Ramos (cell line): ENCODE measurements around the gene RGCC.
"Not testable (repeated sequence)": the region's sequence is repeated elsewhere in the genome, so short reads cannot be mapped to it uniquely, and the experiment has no call there.

Source experiments
- in situ Hi-C: fragments of 300-500 bp; cut with MboI; formaldehyde crosslinking; loops from one replicate; pipeline ENCODE4 v1.14.3; 2022; ENCODE audit warnings: low sequenced_read_pairs; ENCODE audit not compliant: unreplicated experiment

Gene RGCC, protein sequence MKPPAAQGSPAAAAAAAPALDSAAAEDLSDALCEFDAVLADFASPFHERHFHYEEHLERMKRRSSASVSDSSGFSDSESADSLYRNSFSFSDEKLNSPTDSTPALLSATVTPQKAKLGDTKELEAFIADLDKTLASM

DNA sequence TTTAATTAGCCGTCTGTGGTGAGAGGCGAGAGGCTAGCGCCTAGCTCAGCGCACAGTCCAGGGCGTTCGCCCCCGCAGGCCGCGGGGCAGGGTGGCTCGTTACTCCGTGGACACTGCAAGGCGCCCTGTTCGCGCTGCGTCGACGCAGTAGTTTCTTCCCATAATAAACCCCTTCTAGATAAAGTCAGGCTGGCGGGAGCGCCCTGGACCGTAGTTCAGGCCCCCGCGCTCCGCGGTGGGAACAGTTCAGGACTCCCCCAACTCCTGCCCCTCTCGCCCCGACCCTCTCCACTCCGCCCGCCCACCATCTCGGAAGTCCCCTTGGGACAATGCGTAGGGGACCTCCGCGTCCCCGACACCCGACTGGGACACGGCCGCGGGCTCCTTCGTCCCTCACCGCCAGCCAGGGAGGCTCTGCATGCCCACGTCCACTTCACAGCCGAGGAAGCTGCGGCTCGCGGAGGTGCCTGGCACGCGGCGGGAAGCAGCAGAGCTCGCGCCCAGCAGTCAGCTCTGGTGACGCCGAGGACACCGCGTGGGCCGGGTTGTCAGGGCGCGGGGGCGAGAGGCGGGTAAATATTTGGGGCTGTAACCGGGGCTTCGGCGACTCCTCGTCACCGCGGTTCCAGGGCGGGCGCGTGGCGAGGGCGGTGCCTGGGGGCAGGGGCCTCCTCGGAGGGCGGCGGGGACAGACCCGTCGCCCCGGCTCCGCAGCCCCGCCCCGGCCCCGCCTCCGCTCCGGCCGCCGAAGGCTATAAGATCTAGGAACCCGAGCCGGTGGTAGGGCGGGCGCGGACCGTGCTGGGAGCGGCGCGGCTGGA, at the start of gene RGCC:
TSS of gene RGCC (plus strand) at position 783 of the 821 bp plus-strand sequence. CDS start 158 bp downstream, outside the sequence.
- in situ Hi-C loops: no loop called here

DNA sequence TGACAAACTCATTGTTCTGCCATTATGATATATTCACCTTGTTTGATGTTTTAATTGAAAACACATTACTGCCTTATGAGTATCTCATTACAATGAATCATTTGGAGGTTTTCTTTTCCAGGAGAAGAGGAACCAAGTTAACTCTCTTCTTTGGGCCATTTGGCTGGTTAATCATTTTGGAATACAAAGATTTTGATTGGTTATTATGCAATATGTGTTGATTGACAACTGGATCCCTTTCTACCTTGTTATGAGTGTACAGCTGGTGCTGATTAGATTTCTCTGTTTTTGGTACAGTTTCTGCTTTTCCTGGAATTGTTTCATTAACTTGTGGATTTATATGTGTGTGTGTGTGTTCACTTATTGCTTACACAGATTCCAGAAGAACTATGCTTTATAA, 49.2 kb upstream of the RGCC start:
- in situ Hi-C loops: no loop called here

DNA sequence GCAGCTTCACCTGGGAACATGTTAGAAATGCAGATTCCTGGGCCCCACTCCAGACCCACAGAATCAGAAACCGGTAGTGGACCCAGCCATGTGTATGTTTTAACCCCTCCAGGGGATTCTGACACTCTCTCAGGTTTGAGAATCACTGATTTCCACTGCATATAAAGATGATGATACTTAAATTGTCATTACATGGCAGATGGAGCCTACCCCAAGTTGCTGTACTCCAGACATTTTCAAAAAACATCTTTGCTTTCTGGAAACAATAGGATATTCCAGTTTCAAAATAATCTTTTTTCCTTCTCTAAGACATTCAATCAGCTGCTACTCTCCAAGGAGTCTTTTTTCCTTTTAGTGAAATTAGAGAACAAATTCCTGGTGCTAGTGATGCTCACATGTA, 48.6 kb upstream of the RGCC start:
- in situ Hi-C loops: no loop called here

DNA sequence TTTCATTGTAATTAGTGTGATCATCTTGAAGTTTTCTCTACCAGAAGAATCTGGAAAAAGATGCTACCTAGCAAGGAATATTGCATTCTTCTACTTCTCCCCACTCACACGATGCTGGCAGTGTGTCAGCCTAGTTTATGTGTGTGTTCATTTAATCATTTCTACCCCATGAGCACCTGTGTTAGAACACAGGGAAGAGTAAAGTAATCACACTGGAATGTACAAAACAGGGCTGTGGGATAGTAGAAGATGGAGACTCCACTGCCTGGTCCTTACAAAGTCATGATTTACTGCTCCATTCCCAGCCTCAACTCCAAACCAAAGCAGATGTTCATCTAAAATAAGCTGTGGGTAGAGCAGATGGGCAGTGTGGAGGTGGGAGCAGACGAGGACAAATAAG, 47.7 kb upstream of the RGCC start:
- in situ Hi-C loops: no loop called here

DNA sequence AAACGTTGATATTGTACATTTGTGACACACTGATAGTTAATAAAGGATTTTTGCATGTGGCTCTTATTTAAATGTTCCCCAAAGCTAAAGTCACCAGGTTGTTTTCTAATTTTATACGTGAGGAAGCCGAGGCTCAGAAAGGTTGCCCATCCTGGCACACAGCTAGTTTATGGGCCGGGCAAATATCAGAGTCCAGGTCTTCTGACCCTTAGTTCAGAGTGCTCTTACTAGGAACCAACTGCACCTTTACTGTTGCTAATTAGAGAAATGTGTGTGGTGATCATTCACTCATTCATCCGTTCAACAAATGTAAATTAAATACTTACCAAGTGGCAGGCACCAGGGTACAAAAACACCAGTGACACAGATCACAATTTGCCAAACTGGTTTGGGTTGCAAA, 46.3 kb upstream of the RGCC start:
- in situ Hi-C loops: no loop called here

DNA sequence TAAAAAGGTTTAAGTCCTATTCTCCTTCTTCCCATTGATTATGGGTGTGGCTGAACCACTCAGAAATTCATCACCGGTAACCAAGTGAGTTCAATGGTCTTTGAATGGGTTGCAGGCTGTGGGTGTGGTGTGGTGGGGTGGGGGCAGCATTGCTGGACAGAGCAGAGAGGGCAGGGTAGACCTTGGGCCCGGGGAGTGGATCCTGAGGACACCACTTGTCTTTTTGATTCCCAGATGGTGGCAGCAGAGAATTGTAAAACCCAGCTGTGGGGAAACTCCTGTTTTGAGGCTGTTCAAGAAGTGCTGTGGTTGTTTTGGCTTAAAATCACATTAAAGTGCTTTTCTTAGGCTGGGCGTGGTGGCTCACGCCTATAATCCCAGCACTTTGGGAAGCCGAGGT, 45.8 kb upstream of the RGCC start:
- in situ Hi-C loops: no loop called here

DNA sequence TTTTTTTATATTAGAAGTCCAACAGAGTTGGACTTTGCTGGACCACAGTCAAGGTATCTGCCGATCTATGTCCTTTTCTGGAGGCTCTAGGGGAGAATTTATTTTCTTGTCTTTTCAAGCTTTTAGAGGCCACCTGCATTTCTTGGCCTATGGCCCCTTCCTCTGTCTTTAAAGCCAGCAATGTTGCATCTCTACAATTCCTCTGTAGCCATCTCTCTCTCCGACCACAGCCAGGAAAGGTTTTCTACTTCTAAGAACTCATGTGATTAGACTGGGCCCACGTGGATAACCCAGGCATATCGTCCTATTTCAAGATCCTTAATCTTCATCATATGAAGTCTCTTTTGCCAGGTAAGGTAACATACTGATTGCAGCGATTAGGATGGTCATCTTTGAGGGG, 43.5 kb upstream of the RGCC start:
- in situ Hi-C loops: no loop called here

DNA sequence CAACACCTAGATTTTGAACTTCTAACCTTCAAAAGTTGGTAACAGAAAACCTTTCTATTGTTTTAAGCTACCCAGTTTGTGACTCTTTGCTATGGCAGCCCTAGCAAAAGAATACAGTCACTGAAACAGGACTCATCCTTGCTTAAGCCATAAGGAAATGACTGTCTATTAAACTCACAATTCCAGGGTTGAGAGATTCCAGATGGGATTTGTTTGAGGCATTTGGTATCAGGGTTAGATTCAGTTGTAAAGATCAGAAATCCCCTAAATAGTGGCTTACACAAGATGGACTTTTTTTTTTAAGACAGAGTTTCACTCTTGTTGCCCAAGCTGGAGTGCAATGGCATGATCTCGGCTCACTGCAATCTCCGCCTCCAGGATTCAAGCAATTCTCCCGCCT, 41.1 kb upstream of the RGCC start:
- in situ Hi-C loops: no loop called here

DNA sequence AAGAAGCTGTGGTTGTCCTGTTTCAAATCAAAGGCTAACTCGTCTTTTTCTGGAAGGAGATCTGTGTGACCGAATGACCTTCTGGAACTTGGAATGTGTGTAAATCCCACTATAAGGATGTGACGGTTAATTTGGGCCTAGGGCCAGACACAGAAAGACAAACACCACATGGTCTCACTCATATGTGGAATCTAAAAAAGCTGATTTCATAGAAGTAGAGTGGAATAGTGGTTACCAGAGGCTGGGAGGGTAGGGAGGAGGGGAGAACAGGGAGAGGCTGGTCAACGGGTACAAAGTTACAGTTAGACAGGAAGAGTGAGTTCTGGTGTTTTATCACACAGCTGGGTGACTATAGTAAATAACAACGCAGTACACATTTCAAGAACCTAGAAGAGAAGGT, 39.3 kb upstream of the RGCC start:
- in situ Hi-C loops: no loop called here

DNA sequence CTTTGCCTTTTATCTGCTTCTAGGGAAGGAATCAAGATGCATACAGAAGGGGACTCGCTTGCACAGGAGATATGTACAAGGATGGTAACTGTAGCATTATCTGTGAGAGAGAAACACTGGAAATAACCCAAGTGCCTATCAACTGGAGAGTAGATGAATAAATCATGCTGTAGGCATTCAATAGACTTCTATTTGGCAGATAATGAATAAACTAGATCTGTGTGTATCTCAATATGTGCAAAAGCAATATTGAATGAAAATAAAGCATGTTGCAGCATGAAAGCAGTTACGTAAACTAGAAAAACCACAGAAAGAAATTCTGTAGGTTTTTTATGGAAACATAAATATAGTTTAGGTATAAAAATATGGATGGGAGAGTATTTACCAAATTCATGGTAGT, 38.6 kb upstream of the RGCC start:
- in situ Hi-C loops: no loop called here

DNA sequence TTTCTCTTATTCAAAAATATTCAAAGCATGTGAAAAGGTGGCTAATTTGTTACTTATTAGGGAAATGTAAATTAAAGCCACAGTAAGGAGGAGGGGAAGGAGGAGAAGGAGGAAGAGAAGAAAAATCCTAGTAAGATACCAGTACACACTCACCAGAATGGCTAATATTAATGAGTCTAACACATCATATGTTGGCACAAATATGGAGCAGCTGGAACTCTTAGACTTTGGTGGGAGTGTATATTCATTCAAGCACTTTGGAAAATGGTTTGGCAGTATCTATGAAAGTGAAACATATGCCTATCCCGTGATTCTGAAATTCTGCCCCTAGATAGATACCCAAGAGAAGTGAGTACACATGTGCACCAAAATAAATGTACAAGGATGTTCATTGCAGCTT, 38.1 kb upstream of the RGCC start:
- in situ Hi-C loops: no loop called here

DNA sequence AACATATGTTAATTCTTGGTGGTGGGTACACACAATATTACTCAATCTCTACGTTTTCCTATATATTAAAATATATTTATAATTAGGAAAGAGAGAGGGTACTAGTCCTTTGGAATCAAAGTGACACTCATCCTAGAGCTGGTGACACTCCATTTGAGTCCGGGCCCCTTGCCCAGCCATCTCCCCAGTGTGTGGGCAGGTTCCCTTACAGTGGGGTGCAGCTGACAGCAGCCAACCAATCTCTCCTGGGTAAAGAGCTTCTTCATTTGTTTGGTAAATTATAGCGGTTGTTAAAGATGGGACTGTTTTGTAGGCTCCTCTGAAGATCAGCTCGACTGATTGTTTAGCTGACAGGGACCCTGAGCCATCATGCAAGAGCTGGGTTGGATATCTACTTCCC, 37.2 kb upstream of the RGCC start:
- in situ Hi-C loops: no loop called here

DNA sequence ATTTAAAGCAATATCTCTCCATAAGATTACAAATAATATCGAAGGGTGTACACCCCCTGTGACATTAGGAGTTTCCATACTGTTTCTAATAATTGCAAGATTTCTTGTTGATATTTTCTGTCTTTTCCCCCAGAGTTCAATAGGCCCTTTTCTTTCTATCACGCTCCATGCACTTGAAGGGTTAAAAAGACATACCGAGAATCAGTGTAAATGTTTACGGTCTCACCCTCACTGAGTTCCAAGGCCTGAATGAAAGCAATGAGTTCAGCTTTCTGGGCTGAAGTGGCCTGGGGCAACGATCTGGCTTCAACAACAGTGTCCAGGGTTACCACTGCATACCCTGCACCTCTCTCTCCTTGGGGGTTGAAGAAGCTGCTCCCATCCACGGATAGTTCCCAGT, 36.0 kb upstream of the RGCC start:
- in situ Hi-C loops: not testable (repeated sequence)

DNA sequence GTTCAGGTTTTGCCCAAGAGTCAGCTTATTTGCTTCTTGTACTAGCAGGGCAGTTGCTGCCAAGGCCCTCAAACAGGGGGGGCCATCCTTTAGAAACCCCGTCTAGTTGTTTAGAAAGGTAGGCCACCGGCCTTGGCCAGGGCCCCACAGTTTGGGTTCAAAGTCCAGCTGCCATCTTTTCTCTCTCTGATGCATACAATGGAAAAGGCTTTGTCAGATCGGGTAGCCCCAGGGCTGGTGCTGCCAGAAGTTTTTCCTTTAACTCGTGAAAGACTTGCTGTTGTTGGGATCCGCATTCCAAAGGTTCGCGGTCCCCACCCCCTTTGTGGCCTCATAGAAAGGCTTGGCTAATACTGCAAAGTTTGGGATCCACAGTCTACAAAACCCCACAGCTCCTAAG, 35.4 kb upstream of the RGCC start:
- in situ Hi-C loops: not testable (repeated sequence)

DNA sequence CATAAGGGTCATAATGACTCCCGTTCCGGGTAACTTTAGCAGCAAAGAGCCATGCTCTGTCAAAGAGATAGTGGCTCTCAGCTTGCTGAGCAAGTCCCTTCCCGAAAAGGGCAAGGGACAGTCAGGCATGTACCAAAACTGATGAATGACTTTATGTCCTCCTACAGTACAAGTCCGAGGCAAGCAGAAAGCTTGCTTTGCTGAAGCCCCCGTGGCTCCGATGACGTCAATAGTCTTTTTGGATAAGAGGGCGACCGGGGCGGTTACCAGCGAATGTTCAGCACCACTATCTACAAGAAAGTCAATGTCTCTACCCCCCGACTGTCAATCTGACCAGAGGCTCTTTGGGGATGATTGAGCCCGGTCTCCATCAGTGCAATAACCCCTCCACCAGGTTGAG, 34.1 kb upstream of the RGCC start:
- in situ Hi-C loops: not testable (repeated sequence)

DNA sequence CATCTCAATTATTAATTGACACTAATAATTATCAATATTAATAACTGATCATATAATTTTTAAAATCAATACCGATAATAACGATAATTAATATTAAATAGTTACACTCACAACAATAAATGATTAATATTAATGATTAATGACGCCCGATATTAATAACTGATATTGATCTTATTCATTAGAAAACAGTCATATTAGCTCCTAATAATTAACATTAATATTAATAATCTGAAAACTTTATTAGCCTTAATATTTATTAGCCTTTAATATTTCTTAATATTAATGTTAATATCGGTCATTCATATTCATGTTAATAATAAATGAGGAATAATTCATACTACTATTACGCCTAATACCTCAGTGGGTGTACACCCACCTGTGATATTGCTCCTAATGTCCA, 32.7 kb upstream of the RGCC start:
- in situ Hi-C loops: not testable (repeated sequence)

DNA sequence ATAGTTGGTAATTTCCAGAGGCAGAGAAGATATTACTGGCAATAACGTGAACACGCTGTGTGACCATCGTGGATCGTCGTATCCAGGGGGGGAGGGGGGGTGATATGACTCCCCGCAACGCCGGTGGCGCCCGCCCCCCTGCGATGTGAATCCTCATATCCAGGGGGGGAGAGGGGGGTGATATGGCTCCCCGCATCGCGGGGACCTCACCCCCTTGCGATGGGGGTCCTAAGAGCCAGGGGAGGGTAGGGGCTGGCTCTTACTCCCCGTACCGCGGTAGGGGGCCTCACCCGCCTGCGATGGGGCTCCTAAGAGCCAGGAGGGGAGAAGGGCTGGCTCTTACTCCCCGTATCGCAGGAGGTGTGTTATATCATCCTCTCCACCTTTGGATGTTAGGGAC, 31.3 kb upstream of the RGCC start:
- in situ Hi-C loops: no loop called here

DNA sequence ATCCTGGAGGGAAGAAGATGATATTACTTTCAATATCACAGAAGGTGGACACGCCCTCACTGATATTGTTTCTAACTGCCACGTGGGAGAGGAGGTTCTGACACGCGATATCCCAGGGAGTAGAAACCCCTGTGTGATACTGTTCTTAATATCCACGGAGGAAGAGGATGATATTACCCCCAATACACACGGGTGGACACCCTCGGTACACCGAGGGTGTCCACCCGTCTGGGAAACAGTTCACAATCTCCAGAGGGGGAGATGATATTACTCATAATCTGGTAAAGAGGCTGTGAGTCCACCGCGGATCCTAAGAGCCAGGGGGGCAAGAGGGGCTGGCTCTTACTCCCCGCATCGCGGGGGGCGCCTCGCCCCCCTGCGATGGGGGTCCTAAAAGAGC, 29.7 kb upstream of the RGCC start:
- in situ Hi-C loops: no loop called here

DNA sequence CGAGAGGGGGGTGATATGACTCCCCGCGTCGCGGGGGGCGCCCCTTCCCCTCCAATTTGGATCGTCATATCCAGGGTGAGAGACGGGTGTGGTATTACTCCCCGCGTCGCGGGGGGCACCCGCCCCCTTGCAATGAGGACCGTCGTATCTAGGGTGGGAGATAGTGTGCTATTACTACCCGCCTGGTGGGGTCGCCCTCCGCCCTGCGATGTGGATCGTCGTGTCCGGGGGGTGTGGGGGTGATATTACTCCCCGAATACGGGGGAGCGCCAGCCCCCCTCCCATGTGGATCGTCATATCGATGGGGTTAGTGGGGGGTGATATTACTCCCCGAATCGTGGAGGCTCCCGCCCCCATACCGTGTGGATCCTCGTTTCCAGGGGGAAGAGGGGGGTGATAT, 29.2 kb upstream of the RGCC start:
- in situ Hi-C loops: no loop called here

DNA sequence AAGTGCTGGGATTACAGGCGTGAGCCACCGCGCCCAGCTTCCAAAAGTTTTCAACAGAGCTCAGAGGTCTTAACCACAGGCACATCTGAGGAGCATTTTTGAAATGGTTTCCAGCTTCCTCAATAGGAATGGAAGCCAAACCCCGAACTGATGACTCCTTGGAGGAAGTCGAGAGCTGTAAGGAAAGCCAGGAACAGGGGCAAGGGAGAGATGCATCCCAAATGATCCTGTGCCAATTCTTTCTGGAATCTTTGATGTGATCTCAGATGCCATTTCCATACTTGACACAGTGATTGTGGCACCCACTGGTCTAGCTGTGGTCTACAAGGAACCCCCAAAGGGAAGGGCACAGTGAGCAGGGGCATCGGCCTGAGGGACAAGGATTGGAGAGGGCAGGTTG, 23.3 kb upstream of the RGCC start:
- in situ Hi-C loops: not testable (repeated sequence)

DNA sequence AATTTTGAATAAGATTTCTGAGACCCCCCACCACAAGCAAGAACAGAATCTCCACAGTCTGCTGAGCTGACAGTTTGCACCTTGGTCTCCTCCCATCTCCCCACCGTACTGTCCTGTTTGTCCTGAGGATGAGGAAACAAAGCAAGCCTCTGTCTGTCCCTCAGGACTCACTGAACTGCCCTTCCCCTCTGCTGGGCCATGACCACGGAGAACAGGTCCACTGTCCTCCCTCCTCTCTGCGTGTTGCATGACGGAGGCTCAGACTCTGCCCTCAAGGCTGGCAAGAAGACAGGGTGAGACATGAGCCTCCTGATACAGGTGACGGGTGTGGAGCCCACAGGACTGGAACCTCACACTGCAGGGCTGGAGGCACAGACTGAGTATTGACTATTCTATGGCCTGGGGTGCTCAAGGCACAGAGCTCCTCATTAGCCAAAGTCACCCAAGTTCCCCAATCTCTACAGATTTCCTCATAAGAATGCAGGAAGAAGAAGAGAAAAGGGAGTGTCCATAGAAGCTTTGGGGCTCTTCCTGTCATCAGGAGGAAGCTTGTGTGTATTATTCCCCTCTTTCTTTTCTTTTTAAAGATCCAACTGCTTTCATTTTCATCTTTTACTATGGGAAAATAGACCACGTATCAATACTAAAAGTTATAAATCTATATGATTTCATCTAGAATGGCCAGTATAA, 22.4 kb upstream of the RGCC start:
- in situ Hi-C loops: no loop called here

DNA sequence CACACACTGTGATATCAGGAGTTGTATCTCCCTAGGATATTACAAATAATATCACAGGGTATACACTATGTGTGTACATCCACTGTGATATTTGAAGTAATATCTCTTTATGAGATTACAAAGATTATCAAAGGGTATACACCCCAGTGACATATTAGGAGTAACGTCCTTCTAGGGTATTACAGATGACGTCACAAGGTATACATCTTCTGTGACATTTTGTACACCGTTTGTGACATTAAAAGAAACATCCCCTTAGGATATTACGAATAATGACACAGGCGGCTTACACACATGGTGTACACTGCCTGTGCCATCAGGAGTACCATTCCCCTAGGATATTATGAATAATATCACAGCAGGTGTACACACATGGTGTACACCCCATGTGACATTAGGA, 13.4 kb upstream of the RGCC start:
- in situ Hi-C loops: no loop called here
